Activated T-helper 17 cell treated with anti-CD3 and anti-CD28 coated beads, Interleukin-2, amount 50 U/mL, for 72 hours (primary cell): ENCODE data around the gene MYO9A. TPM values are rescaled to one million over a fixed set of nuclear protein-coding genes. Genes with fewer than 3 reads are reported as not detected.

Source experiments
- ATAC-seq: fragments of 150-1000 bp; cut with Tn5 transposase; replicated peaks from 2 replicates; pipeline ENCODE4 v1.10.0; 2021; ENCODE audit warnings: mild to moderate bottlenecking, moderate library complexity
- H3K27ac Mint-ChIP-seq: one replicate; pipeline ENCODE4 v1.8.0; 2022; ENCODE audit warnings: mixed read lengths
- H3K27me3 Mint-ChIP-seq: one replicate; pipeline ENCODE4 v1.8.0; 2022; ENCODE audit warnings: mixed read lengths
- H3K36me3 Mint-ChIP-seq: one replicate; pipeline ENCODE4 v1.8.0; 2022; ENCODE audit warnings: low read depth, mild to moderate bottlenecking, mixed read lengths
- H3K4me1 Mint-ChIP-seq: one replicate; pipeline ENCODE4 v1.8.0; 2022; ENCODE audit warnings: mixed read lengths
- H3K4me3 Mint-ChIP-seq: one replicate; pipeline ENCODE4 v1.8.0; 2022; ENCODE audit warnings: mild to moderate bottlenecking, mixed read lengths
- H3K9me3 Mint-ChIP-seq: one replicate; pipeline ENCODE4 v1.8.0; 2022; ENCODE audit warnings: mixed read lengths
- total RNA-seq, 2 donors: library from RNA; stranded (reverse); gene quantifications; one replicate each; pipeline ENCODE4 v1.2.3, GENCODE V29; 2022

The MYO9A gene
- total RNA-seq, 2 donors from 2014 or later = 20.5 to 29.3 TPM

DNA sequence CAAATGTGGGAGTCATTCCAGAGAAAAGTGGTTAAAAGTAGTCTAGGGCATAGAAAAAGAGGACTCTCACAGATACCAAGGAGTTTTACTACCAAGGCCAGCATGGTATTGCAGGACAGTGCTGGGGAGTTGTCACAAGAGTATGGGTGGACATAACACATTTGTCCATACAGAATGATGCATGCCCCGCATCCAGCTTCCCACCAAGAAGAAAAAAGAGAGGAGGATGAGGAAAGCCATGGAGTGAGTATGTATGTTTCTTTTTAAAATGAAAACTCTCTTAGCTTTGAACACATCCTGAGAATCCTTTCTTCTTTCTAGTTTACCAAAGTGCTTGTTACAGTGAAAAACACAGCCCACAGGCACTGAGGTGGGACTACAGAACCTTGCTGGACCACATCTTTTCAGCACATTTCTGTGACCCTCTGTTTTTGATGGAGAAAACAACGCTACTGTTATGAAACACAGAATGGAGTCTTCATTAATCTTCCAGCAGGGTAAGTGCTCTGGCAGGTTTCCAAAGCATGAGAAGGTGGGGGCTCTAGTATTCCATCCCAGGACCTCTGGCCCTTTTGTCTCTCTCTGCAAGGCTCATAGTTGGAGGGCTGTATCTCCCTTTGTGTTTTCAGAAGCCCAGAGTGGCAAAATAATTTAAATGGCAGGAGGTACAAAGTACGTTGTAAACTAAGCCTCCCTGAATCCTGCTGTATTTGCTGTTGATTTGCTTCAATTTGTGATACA, 294.9 kb downstream of the MYO9A start:
- H3K4me1 Mint-ChIP-seq = no peaks in the 10 kb centered on the region
- H3K4me3 Mint-ChIP-seq = no peak overlapping the region
- ATAC-seq = no peak
- peaks cover 13% of the 10 kb centered on the region for H3K9me3 Mint-ChIP-seq
- no peak overlapping the region for H3K27ac Mint-ChIP-seq
- H3K27me3 Mint-ChIP-seq = no peaks in the 10 kb centered on the region
- H3K36me3 Mint-ChIP-seq = peaks cover 57% of the 10 kb centered on the region

- no peaks in the 10 kb centered on the region for H3K4me1 Mint-ChIP-seq
- H3K9me3 Mint-ChIP-seq = peaks cover 13% of the 10 kb centered on the region
- ATAC-seq = no peak
- H3K36me3 Mint-ChIP-seq = peaks cover 42% of the 10 kb centered on the region
- no peaks in the 10 kb centered on the region for H3K27me3 Mint-ChIP-seq
- no peak overlapping the region for H3K27ac Mint-ChIP-seq
- H3K4me3 Mint-ChIP-seq = no peak overlapping the region
Measured at GRCh38 chr15:71821547-71822129, 296.3 kb downstream of the MYO9A start.

GRCh38 chr15:71820127-71820526, 297.8 kb downstream of the MYO9A start:
- Mint-ChIP-seq H3K4me3 (no peak overlapping the region), H3K4me1 (no peaks in the 10 kb centered on the region), H3K9me3 (peaks cover 13% of the 10 kb centered on the region), H3K36me3 (peaks cover 27% of the 10 kb centered on the region), H3K27me3 (no peaks in the 10 kb centered on the region), H3K27ac (no peak overlapping the region)
- ATAC-seq = no peak

- Mint-ChIP-seq H3K4me1 (no peaks in the 10 kb centered on the region), H3K27ac (no peak overlapping the region), H3K9me3 (peaks cover 10% of the 10 kb centered on the region), H3K4me3 (no peak overlapping the region), H3K27me3 (no peaks in the 10 kb centered on the region), H3K36me3 (no peaks in the 10 kb centered on the region)
- no peak for ATAC-seq
Measured at GRCh38 chr15:71817351-71817750, 300.6 kb downstream of the MYO9A start.

- no peak for ATAC-seq
- Mint-ChIP-seq H3K4me1 (no peaks in the 10 kb centered on the region), H3K27me3 (no peaks in the 10 kb centered on the region), H3K9me3 (peaks cover 2% of the 10 kb centered on the region), H3K36me3 (no peaks in the 10 kb centered on the region), H3K4me3 (no peak overlapping the region), H3K27ac (no peak overlapping the region)
Measured at GRCh38 chr15:71815301-71815700, 302.6 kb downstream of the MYO9A start.

DNA sequence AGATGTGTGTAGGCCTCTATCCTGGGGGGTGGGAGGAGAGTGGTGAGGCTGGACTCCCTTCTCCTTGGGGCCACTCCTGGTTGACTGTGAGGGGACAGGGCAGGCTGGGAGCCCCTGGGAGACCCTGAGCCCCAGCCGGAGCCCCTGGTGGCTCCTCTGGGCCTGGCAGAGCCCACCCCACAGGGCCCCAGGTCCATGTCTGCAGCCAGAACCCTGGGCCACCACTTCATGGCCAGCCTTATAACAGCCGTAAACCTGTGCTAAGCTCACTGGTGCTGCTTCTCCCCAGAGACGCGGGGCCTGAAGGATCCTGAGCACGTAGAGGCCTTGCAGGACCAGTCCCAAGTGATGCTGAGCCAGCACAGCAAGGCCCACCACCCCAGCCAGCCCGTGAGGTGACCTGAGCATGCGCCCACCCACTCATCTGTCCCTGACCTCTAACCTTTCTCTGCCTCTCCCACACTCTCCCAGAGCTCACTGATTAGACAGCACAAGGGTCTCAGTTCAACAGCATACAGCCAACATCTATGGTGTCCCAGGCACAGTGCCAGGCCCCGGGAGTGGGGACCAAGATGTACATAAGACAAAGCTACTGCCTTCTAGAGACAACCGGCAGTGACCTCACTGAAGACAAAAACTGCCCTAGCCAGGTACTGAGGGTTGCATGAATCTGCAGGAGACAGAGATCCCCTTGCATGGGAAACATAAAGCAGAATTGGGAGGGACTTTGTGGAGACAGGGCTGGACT, 304.1 kb downstream of the MYO9A start:
- H3K4me1 Mint-ChIP-seq = no peaks in the 10 kb centered on the region
- H3K4me3 Mint-ChIP-seq = no peak overlapping the region
- H3K36me3 Mint-ChIP-seq = no peaks in the 10 kb centered on the region
- no peaks in the 10 kb centered on the region for H3K9me3 Mint-ChIP-seq
- no peak overlapping the region for H3K27ac Mint-ChIP-seq
- H3K27me3 Mint-ChIP-seq = no peaks in the 10 kb centered on the region
- ATAC-seq = no peak

- ATAC-seq = no peak
- Mint-ChIP-seq H3K36me3 (no peaks in the 10 kb centered on the region), H3K9me3 (no peaks in the 10 kb centered on the region)
Measured at GRCh38 chr15:71812966-71813722, 304.8 kb downstream of the MYO9A start.

DNA sequence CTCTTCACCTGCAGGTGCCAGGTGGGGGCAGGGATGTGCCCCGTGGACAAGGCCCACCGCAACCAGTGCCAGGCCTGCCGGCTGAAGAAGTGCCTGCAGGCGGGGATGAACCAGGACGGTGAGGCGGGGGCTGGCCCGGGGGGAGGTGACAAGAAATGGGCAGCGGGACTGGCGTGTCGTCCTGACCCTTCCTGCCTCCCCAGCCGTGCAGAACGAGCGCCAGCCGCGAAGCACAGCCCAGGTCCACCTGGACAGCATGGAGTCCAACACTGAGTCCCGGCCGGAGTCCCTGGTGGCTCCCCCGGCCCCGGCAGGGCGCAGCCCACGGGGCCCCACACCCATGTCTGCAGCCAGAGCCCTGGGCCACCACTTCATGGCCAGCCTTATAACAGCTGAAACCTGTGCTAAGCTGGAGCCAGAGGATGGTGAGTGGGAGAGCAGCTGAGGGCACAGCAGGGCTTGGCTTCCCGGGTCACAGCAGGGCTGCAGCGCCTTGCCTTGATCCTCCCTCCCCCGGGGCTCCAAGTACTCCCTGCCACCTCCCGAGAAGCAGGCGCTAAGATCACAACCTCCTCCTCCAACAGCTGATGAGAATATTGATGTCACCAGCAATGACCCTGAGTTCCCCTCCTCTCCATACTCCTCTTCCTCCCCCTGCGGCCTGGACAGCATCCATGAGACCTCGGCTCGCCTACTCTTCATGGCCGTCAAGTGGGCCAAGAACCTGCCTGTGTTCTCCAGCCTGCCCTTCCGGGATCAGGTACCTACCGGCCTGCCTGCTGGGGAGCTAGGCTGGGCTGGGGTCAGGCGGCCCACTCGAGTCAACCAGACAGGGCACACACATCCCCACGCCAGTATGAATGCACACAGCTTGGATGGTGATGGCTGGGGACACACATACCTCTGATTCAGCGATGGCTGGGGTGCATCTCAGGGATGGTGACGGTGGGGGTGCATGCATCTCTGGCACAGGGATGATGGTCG, 305.9 kb downstream of the MYO9A start:
- H3K27ac Mint-ChIP-seq = no peak overlapping the region

More at GRCh38 chr15:71812966-71813722, 304.8 kb downstream of the MYO9A start:
- Mint-ChIP-seq H3K4me1 (no peaks in the 10 kb centered on the region), H3K27ac (no peak overlapping the region), H3K4me3 (no peak overlapping the region), H3K27me3 (peaks cover 4% of the 10 kb centered on the region)

DNA sequence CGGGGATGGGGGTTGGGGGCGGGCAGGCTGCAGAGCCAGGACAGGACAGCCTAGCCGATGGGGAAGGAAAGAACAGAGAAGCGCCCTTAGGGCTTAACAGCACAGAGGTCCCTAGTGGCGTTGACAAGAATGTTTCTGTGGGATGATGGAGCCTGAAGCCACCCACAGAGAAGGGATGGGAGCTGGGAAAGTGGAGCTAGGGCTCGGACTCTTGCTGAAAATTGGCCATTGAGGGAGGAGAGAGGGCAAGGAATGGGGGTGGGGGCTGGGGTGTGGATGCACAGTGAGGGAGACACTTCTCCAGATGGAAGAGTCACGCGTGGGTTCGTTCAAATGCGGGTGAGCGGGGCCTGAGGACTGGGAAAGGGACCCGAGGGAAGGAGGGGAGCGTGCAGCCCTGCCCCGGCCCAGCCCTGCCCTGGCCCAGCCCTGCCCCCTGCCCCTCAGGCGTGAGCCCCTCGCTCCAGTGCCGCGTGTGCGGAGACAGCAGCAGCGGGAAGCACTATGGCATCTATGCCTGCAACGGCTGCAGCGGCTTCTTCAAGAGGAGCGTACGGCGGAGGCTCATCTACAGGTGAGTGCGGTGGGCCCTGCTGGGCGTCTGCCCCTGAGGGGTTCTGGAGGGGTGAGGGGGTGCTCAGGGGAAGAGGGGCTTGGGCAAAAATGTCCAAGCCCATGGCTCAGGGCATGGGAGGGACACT, 306.8 kb downstream of the MYO9A start:
- H3K27me3 Mint-ChIP-seq = peaks cover 5% of the 10 kb centered on the region
- H3K4me1 Mint-ChIP-seq = no peaks in the 10 kb centered on the region
- no peak overlapping the region for H3K27ac Mint-ChIP-seq
- H3K36me3 Mint-ChIP-seq = no peaks in the 10 kb centered on the region
- H3K9me3 Mint-ChIP-seq = no peaks in the 10 kb centered on the region
- H3K4me3 Mint-ChIP-seq = no peak overlapping the region
- ATAC-seq = no peak

More for the DNA sequence above, 305.9 kb downstream of the MYO9A start:
- ATAC-seq = no peak
- no peaks in the 10 kb centered on the region for H3K9me3 Mint-ChIP-seq
- no peaks in the 10 kb centered on the region for H3K4me1 Mint-ChIP-seq
- H3K4me3 Mint-ChIP-seq = no peak overlapping the region
- peaks cover 5% of the 10 kb centered on the region for H3K27me3 Mint-ChIP-seq
- H3K36me3 Mint-ChIP-seq = no peaks in the 10 kb centered on the region

GRCh38 chr15:71810256-71811035, 307.5 kb downstream of the MYO9A start, which contains the start of gene NR2E3:
Gene NR2E3, plus strand, starts transcription at chr15:71810554. Its CDS starts 190 bp downstream, at chr15:71810744.
- no peak for ATAC-seq
- Mint-ChIP-seq H3K27me3 (peaks cover 5% of the 10 kb centered on the region), H3K4me1 (no peaks in the 10 kb centered on the region)

DNA sequence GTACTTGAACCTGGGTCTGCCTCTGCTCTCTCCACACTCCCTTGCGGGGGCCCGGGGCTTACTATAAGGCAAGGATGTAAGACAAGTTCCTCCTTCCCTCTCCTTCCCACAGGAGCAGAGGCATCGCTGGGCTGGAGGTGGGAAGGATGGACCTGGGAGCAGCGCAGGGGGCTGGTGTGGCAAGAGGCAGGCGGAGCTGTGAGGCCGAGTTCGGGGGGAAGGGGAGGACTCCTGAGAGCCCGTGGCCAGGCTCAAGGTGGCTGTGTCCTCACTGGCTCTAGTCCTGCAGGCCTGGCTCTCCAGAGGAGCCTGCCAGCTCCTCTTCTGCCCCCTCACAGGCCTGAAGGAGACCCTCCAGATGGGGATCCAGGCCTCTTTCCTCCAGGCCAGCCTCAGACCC, 308.6 kb downstream of the MYO9A start:
- Mint-ChIP-seq H3K36me3 (no peaks in the 10 kb centered on the region), H3K27ac (no peak overlapping the region), H3K4me1 (no peaks in the 10 kb centered on the region), H3K27me3 (peaks cover 5% of the 10 kb centered on the region), H3K9me3 (no peaks in the 10 kb centered on the region), H3K4me3 (no peak overlapping the region)
- no peak for ATAC-seq

More at GRCh38 chr15:71810256-71811035, 307.5 kb downstream of the MYO9A start, which contains the start of gene NR2E3:
- no peaks in the 10 kb centered on the region for H3K36me3 Mint-ChIP-seq
- no peaks in the 10 kb centered on the region for H3K9me3 Mint-ChIP-seq
- no peak within 1 kb of the TSS for H3K4me3 Mint-ChIP-seq
- H3K27ac Mint-ChIP-seq = no peak within 1 kb of the TSS

DNA sequence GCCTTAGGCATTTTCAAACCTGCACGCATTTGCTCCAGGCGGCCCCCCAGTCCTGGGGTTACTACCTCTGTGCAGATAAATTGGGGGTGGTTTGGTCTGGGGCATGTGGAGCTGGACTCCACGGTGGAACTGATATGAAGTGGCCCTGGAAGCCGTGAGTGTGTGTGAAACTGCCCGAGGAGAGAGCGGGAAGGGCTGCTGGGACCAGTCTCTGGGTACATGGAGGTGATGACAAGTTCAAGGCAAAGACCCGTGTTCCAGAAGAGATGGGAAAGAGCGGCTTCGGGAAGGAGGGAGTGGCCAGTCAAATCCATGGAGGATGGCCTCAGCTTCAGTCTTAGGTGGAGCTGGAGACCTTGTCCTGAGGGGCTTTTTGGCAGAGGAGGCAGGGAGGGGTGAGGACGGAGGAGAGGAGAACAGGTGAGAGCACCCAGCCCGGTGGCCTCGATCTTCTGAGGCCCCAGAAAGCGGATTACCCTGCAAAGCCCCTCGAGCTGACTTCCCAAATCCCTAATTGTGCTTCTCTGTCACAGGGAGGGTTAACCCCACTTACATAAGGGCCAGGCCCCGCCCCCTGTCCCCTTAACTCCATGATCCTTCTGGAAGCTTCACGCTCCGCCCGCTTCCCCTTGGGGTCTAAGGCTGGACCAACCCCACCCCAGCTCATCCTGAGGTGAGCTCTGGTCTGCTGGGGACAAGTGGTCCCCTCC, 309.5 kb downstream of the MYO9A start:
- Mint-ChIP-seq H3K4me1 (no peaks in the 10 kb centered on the region), H3K27ac (no peak overlapping the region), H3K36me3 (no peaks in the 10 kb centered on the region), H3K9me3 (no peaks in the 10 kb centered on the region), H3K27me3 (peaks cover 5% of the 10 kb centered on the region), H3K4me3 (no peak overlapping the region)
- no peak for ATAC-seq
